Measurements from ENCODE around the gene CERK.

DNA sequence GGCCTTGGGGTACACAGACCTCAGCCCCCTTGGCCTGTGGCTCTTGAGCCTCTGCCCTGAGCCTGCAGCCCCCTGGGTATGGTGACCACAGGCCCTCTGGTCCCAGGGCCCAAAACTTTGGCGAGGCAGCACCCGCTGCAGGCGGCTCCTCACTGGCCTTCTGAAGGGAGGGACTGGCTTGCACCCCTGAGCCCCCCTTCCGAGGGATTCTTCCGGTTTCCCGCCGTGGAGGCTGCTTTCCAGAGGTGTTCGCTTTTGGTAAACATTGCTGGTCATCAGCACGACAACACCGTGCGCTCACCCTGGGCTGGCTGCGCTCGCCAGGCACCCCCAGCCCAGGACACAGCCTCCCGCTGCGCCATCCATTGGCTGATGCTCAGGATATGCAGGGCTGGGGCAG lies 75.8 kb downstream of the CERK start:
- no peak for TF ChIP-seq EP300 (IDR thresholded peaks at IDR 0.05; ENCODE audit: low read depth in 2 of 2, low read length in 2 of 2)
- TF ChIP-seq EP300 (CRISPR knock-in tag; IDR thresholded peaks at IDR 0.05; ENCODE audit: borderline replicate concordance) = no peak
- no peak for TF ChIP-seq ATF7 (IDR thresholded peaks at IDR 0.05)
- no peak for TF ChIP-seq ATF7 (CRISPR knock-in tag; IDR thresholded peaks at IDR 0.05)
- TF ChIP-seq, protein P1, sequence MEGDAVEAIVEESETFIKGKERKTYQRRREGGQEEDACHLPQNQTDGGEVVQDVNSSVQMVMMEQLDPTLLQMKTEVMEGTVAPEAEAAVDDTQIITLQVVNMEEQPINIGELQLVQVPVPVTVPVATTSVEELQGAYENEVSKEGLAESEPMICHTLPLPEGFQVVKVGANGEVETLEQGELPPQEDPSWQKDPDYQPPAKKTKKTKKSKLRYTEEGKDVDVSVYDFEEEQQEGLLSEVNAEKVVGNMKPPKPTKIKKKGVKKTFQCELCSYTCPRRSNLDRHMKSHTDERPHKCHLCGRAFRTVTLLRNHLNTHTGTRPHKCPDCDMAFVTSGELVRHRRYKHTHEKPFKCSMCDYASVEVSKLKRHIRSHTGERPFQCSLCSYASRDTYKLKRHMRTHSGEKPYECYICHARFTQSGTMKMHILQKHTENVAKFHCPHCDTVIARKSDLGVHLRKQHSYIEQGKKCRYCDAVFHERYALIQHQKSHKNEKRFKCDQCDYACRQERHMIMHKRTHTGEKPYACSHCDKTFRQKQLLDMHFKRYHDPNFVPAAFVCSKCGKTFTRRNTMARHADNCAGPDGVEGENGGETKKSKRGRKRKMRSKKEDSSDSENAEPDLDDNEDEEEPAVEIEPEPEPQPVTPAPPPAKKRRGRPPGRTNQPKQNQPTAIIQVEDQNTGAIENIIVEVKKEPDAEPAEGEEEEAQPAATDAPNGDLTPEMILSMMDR (CRISPR knock-in tag; IDR thresholded peaks at IDR 0.05) = no peak
- no peak for TF ChIP-seq NCOA1 (CRISPR knock-in tag; IDR thresholded peaks at IDR 0.05)
- TF ChIP-seq POLR2A (IDR thresholded peaks at IDR 0.05; ENCODE audit: insufficient read depth in 1 of 2, low read depth in 2 of 2, low read length in 2 of 2) = no peak
- TF ChIP-seq KDM1A (CRISPR knock-in tag; IDR thresholded peaks at IDR 0.05) = no peak
- TF ChIP-seq HNRNPH1 (optimal IDR thresholded peaks at IDR 0.05; ENCODE audit: low read depth, low read length) = no peak
- no peak for TF ChIP-seq ZNF138 (CRISPR knock-in tag; IDR thresholded peaks at IDR 0.05; ENCODE audit: low read depth)
- no peak for TF ChIP-seq CREM (IDR thresholded peaks at IDR 0.05)
- no peak for TF ChIP-seq CREM (CRISPR knock-in tag; IDR thresholded peaks at IDR 0.05)
- TF ChIP-seq TCF7L2 (IDR thresholded peaks at IDR 0.05; ENCODE audit: low read depth, low read length) = no peak
- TF ChIP-seq TOE1 (CRISPR knock-in tag; IDR thresholded peaks at IDR 0.05) = no peak
- no peak for TF ChIP-seq KDM5A (IDR thresholded peaks at IDR 0.05; ENCODE audit: borderline replicate concordance, low read length)

All from HepG2 (cell line).